ENCODE data around the gene OXT.

Gene OXT

GRCh38 chr20:3088031-3088430 is 16.6 kb downstream of the OXT start:
- DNase-seq (ENCODE audit: low read depth), result no peak
- H3K4me3 ChIP-seq (ENCODE audit: control insufficient read depth, low read depth, low read length), result no peak overlapping the region
- no peak for TF ChIP-seq CTCF (IDR thresholded peaks at IDR 0.05; ENCODE audit: control insufficient read depth, insufficient read depth, low read depth, low read length, missing control alignments)

GRCh38 chr20:3090565-3090964 is 19.1 kb downstream of the OXT start:
- H3K4me3 ChIP-seq (ENCODE audit: control insufficient read depth, low read depth, low read length), result no peak overlapping the region
- TF ChIP-seq CTCF (IDR thresholded peaks at IDR 0.05; ENCODE audit: control insufficient read depth, insufficient read depth, low read depth, low read length, missing control alignments), result no peak

GRCh38 chr20:3092611-3093379 is 21.4 kb downstream of the OXT start:
- peak overlapping the region; percentile 5; the same call in 1 of the 2 replicates for H3K4me3 ChIP-seq (ENCODE audit: control insufficient read depth, low read depth, low read length)
- TF ChIP-seq CTCF (IDR thresholded peaks at IDR 0.05; ENCODE audit: control insufficient read depth, insufficient read depth, low read depth, low read length, missing control alignments), result no peak
- no peak for DNase-seq (ENCODE audit: low read depth)

More at GRCh38 chr20:3090565-3090964, 19.1 kb downstream of the OXT start:
- no peak for DNase-seq (ENCODE audit: low read depth)

DNA sequence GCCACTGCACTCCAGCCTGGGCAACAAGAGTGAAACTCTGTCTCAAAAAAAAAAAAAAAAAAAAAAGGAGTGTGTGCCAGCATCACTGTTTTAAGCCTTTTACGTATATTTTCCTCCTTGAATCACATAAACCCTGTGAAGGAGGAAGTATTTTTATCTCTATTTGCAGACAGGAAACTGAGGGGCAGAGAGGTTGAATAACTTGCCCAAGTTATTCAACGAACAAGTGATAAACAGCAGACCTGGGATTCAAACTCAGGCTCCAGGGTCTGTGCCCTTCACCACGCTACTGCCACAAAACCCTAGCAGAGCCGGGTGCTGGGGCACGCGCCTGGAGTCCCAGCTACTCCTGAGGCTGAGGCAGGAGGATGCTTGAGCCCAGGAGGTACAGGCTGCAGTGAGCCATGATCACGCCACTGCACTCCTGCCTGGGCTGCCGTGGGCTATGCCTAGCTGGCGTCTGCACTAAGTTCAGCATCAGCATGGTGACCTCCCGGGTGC is 22.5 kb downstream of the OXT start:
- no peak for DNase-seq (ENCODE audit: low read depth)
- TF ChIP-seq CTCF (IDR thresholded peaks at IDR 0.05; ENCODE audit: control insufficient read depth, insufficient read depth, low read depth, low read length, missing control alignments), result no peak
- H3K4me3 ChIP-seq (ENCODE audit: control insufficient read depth, low read depth, low read length), result no peak overlapping the region

DNA sequence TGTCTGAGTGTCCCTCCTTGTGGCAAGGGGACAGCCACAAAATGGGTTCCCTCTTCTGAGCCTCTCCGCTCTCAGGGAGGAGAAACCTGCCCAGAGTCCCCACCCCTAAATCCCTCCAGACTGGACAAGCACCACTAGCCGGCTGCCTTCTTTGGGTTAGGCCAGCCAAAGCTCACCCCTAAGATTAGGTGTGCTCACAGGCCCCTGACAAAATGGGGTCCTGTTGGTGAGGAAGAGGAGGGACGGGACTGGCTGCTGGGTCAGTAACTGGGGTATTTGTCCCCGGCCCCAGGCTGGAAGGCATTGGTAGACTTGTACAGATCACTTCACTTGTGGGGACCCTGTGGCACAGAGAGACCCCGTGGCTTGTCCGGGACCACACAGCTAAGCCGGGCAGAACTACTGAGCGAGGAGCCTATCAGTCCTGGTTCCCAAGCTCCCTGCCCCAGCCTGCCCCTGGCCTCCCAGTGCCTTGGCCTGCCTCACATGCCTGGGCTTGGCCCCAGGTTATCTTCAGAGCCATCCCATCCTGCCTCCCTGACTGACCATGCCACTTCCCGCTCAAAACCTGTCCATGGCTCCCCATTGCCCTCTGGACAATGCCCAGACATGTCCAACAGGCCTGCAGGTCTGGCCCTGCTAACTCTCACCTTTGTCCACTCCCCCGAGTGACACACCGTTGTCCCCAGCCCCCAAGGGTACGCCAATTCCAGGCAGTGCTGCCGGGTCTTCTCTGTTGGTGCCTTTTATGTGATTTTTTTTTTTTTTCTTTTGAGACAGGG is 23.6 kb downstream of the OXT start:
- H3K4me3 ChIP-seq (ENCODE audit: control insufficient read depth, low read depth, low read length), result no peak overlapping the region
- no peak for TF ChIP-seq CTCF (IDR thresholded peaks at IDR 0.05; ENCODE audit: control insufficient read depth, insufficient read depth, low read depth, low read length, missing control alignments)
- no peak for DNase-seq (ENCODE audit: low read depth)

GRCh38 chr20:3100480-3100879 is 29.1 kb downstream of the OXT start:
- no peak for TF ChIP-seq CTCF (IDR thresholded peaks at IDR 0.05; ENCODE audit: control insufficient read depth, insufficient read depth, low read depth, low read length, missing control alignments)
- DNase-seq (ENCODE audit: low read depth), result no peak
- H3K4me3 ChIP-seq (ENCODE audit: control insufficient read depth, low read depth, low read length), result no peak overlapping the region

All from AG09309 (cell line).